Measurements from ENCODE around the gene APLF.

Gene APLF

DNA sequence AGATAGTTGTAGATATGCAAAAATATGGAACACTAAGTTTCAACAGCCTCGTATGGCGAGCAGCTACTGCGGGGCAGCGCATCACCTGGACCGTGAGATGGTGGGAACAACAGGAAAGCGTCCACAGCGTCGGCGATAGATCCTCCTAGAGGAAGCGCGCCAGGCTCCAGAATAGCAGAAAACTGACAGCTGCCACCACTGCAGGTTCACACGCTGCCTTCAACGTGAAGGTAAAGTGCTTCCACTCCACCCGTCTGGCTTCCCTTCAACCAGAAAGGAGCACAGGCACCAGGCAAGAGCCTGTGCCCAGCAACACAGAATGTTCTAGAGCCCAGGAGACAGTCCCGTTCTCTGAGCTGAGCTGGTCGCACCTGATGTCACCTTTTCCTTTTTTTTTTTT is 20.3 kb upstream of the APLF start:
- no peaks in the 10 kb centered on the region for H3K79me2 ChIP-seq
- no peak overlapping the region for H3K4me3 ChIP-seq (ENCODE audit: low read depth, low read length)
- no peaks in the 10 kb centered on the region for H3K27me3 ChIP-seq (ENCODE audit: control insufficient read depth, insufficient read depth, low read length)
- TF ChIP-seq, protein P1, sequence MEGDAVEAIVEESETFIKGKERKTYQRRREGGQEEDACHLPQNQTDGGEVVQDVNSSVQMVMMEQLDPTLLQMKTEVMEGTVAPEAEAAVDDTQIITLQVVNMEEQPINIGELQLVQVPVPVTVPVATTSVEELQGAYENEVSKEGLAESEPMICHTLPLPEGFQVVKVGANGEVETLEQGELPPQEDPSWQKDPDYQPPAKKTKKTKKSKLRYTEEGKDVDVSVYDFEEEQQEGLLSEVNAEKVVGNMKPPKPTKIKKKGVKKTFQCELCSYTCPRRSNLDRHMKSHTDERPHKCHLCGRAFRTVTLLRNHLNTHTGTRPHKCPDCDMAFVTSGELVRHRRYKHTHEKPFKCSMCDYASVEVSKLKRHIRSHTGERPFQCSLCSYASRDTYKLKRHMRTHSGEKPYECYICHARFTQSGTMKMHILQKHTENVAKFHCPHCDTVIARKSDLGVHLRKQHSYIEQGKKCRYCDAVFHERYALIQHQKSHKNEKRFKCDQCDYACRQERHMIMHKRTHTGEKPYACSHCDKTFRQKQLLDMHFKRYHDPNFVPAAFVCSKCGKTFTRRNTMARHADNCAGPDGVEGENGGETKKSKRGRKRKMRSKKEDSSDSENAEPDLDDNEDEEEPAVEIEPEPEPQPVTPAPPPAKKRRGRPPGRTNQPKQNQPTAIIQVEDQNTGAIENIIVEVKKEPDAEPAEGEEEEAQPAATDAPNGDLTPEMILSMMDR (IDR thresholded peaks at IDR 0.05): no peak
- no peak overlapping the region for H3K27ac ChIP-seq
- no peak overlapping the region for H2AFZ ChIP-seq
- H3K36me3 ChIP-seq (ENCODE audit: control insufficient read depth, insufficient read depth, low read length): no peaks in the 10 kb centered on the region
- H3K9ac ChIP-seq: no peak overlapping the region
- H3K4me2 ChIP-seq (ENCODE audit: low read length): no peak overlapping the region
- H3K4me1 ChIP-seq: no peaks in the 10 kb centered on the region
- H3K9me3 ChIP-seq (ENCODE audit: control insufficient read depth, low read length): no peaks in the 10 kb centered on the region

DNA sequence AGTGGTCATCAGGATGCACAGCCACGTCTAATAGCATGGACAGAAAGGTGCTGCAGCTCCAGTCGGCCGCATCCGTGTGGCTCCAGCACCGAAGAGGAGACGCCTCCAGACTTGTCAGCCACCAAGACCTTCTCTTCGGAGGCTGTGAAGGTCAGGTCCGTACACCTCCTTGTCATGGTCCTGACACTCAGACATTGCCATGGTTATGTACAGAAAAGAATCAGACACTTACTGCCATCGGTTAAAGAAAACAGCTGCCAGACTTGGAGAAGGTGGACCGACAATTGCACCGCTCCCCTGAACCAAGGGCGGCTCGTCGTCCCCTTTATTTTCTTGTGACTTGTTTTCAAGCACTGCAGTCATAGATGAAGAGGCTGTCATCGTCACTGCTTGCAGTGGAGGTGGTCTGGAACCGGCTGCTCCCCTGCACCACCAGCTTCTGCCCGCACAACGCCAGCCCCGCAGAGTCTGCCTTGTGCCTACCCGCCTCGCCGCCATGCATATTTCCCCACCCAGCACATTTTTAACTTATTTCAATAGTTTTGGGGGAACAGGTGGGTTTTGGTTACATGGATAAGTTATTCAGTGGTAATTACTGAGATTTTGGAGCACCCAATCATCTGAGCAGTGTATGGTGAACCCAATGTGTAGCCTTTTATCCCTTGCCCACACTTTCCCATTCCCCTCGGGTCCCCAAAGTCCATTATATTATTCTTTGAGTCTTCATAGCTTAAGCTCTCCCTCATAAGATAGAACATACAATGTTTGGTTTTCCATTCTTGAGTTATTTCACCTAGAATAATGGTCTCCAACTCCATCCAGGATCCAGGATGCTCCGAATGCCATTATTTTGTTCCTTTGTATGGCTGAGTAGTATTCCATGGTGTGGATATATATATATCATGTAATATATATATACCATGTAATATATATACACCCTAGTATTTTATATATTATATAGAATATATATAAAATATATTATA is 18.4 kb upstream of the APLF start:
- H3K79me2 ChIP-seq: no peaks in the 10 kb centered on the region
- no peak overlapping the region for H3K4me3 ChIP-seq (ENCODE audit: low read depth, low read length)
- no peaks in the 10 kb centered on the region for H3K36me3 ChIP-seq (ENCODE audit: control insufficient read depth, insufficient read depth, low read length)
- H2AFZ ChIP-seq: no peak overlapping the region
- H3K9me3 ChIP-seq (ENCODE audit: control insufficient read depth, low read length): no peaks in the 10 kb centered on the region
- H3K4me1 ChIP-seq: no peaks in the 10 kb centered on the region
- H3K27me3 ChIP-seq (ENCODE audit: control insufficient read depth, insufficient read depth, low read length): no peaks in the 10 kb centered on the region
- H3K27ac ChIP-seq: no peak overlapping the region
- H3K9ac ChIP-seq: no peak overlapping the region
- TF ChIP-seq, protein P1 (IDR thresholded peaks at IDR 0.05): no peak
- no peak overlapping the region for H3K4me2 ChIP-seq (ENCODE audit: low read length)

DNA sequence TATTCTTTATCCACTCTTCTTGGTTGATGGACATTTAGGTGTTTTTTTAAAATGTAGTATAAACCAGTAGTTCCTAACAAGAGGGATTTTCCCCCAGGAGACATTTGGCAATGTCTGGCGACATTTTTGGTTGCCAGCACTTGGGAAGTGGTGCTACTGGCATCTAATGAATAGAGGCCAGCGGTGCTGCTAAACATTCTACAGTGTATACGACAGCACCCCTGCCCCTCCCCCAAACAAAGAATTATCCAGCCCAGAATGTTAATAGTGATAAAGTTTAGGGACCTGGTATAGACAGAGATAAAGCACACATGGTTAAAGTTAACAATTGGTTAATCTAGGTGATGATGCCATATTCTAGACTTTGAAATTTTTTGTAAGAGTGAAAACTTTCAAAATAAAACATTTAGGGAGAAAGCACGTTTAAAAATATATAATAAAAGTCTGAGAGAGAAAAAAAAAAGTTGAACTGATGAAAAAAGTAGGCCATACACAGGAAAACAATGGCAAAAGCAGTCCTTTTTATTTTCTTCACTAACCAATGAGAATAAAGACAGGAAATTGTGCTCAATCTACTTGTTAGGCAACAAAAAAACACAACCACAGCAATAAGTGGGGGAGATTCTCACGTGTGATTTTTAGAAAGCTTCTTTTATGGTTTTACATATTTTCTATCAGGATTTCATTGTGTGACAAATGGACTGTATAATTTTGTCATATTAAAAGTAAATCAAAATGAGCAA is 15.1 kb upstream of the APLF start:
- Histone ChIP-seq H3K36me3 (ENCODE audit: control insufficient read depth, insufficient read depth, low read length) (no peaks in the 10 kb centered on the region), H2AFZ (peak overlapping the region; percentile 48), H3K4me2 (ENCODE audit: low read length) (no peak overlapping the region), H3K4me1 (no peaks in the 10 kb centered on the region), H3K9ac (no peak overlapping the region), H3K27ac (peak overlapping the region; percentile 6), H3K79me2 (no peaks in the 10 kb centered on the region), H3K4me3 (ENCODE audit: low read depth, low read length) (no peak overlapping the region), H3K27me3 (ENCODE audit: control insufficient read depth, insufficient read depth, low read length) (no peaks in the 10 kb centered on the region), H3K9me3 (ENCODE audit: control insufficient read depth, low read length) (no peaks in the 10 kb centered on the region)
- TF ChIP-seq, protein P1 (IDR thresholded peaks at IDR 0.05): no peak

DNA sequence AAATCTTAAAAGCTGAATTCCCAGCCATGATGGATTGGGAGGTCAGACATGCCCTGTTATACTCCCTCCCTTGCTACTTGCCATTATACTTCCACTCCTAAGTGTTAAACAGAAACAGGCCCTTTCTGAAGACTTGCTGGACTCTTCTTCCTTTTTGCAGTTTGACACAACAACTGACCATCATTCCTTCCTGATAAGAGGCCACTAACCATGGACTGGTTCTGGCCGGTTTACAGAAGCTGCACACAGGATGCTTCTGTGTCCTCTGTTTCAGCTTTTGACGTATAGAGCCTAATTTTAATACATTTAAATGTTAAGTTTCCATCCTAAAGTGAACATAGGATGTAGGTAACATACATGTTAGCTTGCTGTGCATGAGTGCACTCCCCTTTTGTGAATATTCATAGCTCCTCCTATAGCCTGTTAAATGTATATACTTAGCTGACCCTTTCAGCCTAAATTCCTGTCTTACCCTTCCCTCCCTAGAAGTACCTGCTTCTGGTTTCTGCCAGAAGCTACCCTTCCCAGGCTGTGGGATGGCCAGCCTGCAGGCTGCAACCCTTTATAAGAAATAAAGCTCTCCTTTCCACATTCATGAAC is 13.5 kb upstream of the APLF start:
- no peaks in the 10 kb centered on the region for H3K27me3 ChIP-seq (ENCODE audit: control insufficient read depth, insufficient read depth, low read length)
- peak overlapping the region; percentile 40 for H2AFZ ChIP-seq
- no peak overlapping the region for H3K4me3 ChIP-seq (ENCODE audit: low read depth, low read length)
- H3K27ac ChIP-seq: no peak overlapping the region
- H3K9ac ChIP-seq: no peak overlapping the region
- H3K4me2 ChIP-seq (ENCODE audit: low read length): no peak overlapping the region
- H3K36me3 ChIP-seq (ENCODE audit: control insufficient read depth, insufficient read depth, low read length): no peaks in the 10 kb centered on the region
- H3K4me1 ChIP-seq: no peaks in the 10 kb centered on the region
- no peaks in the 10 kb centered on the region for H3K79me2 ChIP-seq
- TF ChIP-seq, protein P1 (IDR thresholded peaks at IDR 0.05): no peak
- no peaks in the 10 kb centered on the region for H3K9me3 ChIP-seq (ENCODE audit: control insufficient read depth, low read length)
